HepG2 (cell line): Measurements from ENCODE around the gene YKT6. TPM values are rescaled to one million over a fixed set of nuclear protein-coding genes. Genes with fewer than 3 reads are reported as not detected.
A peak's percentile ranks its signal among the peaks of the same experiment; 100 is the strongest.

Source experiments
- CREB1 ChIP-seq, 2 experiments: fragments of 450-650 bp in 1 of 2; IDR thresholded peaks; 2 replicates each; pipeline ENCODE4 v1.6.1; 2016 to 2017; ENCODE audit warnings: control low read depth in 1 of 2, mild to moderate bottlenecking in 1 of 2, missing compliant biosample characterization in 1 of 2, missing genetic modification characterization in 1 of 2
- CREM ChIP-seq, 2 experiments: sonication (generic) in 1 of 2; formaldehyde crosslinking in 1 of 2; IDR thresholded peaks; 2 replicates each; pipeline versions ENCODE4 v1.4.0 to v1.6.1; 2016 to 2020; ENCODE audit warnings: antibody characterized with exemption in 1 of 2, mild to moderate bottlenecking in 1 of 2, missing genetic modification reagents in 1 of 2
- DR1 ChIP-seq: sonication (generic); formaldehyde crosslinking; IDR thresholded peaks from 2 replicates; pipeline ENCODE4 v1.8.0; 2021; ENCODE audit warnings: mild to moderate bottlenecking, missing genetic modification reagents, inconsistent platforms
- HIC2 ChIP-seq: sonication (generic); formaldehyde crosslinking; IDR thresholded peaks from 2 replicates; pipeline ENCODE4 v1.9.0; 2022; ENCODE audit warnings: low read depth, missing genetic modification reagents
- KLF11 ChIP-seq: IDR thresholded peaks from 2 replicates; pipeline ENCODE4 v1.6.1; 2016; ENCODE audit warnings: missing compliant biosample characterization
- MAF1 ChIP-seq: sonication (generic); formaldehyde crosslinking; IDR thresholded peaks from 2 replicates; pipeline ENCODE4 v1.5.0; 2020; ENCODE audit warnings: missing genetic modification reagents, borderline replicate concordance
- MEF2D ChIP-seq: sonication (generic); formaldehyde crosslinking; IDR thresholded peaks from 2 replicates; pipeline ENCODE4 v1.5.1; 2020; ENCODE audit warnings: mild to moderate bottlenecking, missing genetic modification reagents
- MTA3 ChIP-seq: sonication (generic); formaldehyde crosslinking; IDR thresholded peaks from 2 replicates; pipeline ENCODE4 v1.4.0; 2020; ENCODE audit warnings: missing genetic modification reagents
- MTF2 ChIP-seq: sonication (generic); formaldehyde crosslinking; IDR thresholded peaks from 2 replicates; pipeline ENCODE4 v1.5.0; 2020; ENCODE audit warnings: missing genetic modification reagents, borderline replicate concordance
- PATZ1 ChIP-seq: sonication (generic); formaldehyde crosslinking; IDR thresholded peaks from 2 replicates; pipeline ENCODE4 v1.4.0; 2020; ENCODE audit warnings: missing genetic modification reagents
- SP4 ChIP-seq: sonication (generic); formaldehyde crosslinking; IDR thresholded peaks from 2 replicates; pipeline ENCODE4 v1.8.1; 2023; ENCODE audit warnings: mild to moderate bottlenecking, missing genetic modification reagents
- STAG1 ChIP-seq: sonication (generic); formaldehyde crosslinking; IDR thresholded peaks from 2 replicates; pipeline ENCODE4 v1.4.0; 2020; ENCODE audit warnings: missing genetic modification reagents
- U2AF1 ChIP-seq: fragments of 200-400 bp; formaldehyde crosslinking; optimal IDR thresholded peaks from 2 replicates; pipeline ENCODE3; 2017; ENCODE audit warnings: mild to moderate bottlenecking, low read depth, low read length
- ZNF883 ChIP-seq: sonication (generic); formaldehyde crosslinking; IDR thresholded peaks from 2 replicates; pipeline ENCODE4 v1.5.1; 2020; ENCODE audit warnings: mild to moderate bottlenecking, missing genetic modification reagents; ENCODE audit errors: not compliant biosample characterization
- ZSCAN20 ChIP-seq: sonication (generic); formaldehyde crosslinking; IDR thresholded peaks from 2 replicates; pipeline ENCODE4 v1.4.0; 2020; ENCODE audit warnings: missing genetic modification reagents, mild to moderate bottlenecking, borderline replicate concordance
- polyA plus RNA-seq, 8 experiments: library from polyadenylated mRNA; depleted of rRNA in 3 of 8; stranded (reverse) in 7 of 8; unstranded in 1 of 8; fragments of >200 nt; fragmentation: Illumina TruSeq in 4 of 8; extraction: Trizol in 4 of 8; gene quantifications; 2 replicates each; pipeline versions ENCODE4 v1.2.1 to v1.2.3, GENCODE V29; 2011 to 2016; ENCODE audit warnings: low read depth in 4 of 8, missing spikeins in 1 of 8, mixed read lengths in 1 of 8; ENCODE audit not compliant: insufficient read depth in 1 of 8
- total RNA-seq, 5 experiments: library from RNA; depleted of rRNA; stranded (reverse); fragments of >200 nt; fragmentation: Illumina TruSeq; extraction: Trizol; gene quantifications; 2 replicates each; pipeline ENCODE4 v1.2.3, GENCODE V29; 2016; ENCODE audit warnings: low read depth in 1 of 5
- TF ChIP-seq, protein P1 (sequence below): sonication (generic); formaldehyde crosslinking; IDR thresholded peaks from 2 replicates; pipeline ENCODE4 v1.5.0; 2020; ENCODE audit warnings: missing genetic modification reagents

YKT6 gene
- total and polyA plus RNA-seq, 2 of the 13 experiments (the other 11 are each of a cell fraction or from before 2014, with no cell fraction given) = 52.2 to 60.3 TPM

- no peak for TF ChIP-seq MEF2D (CRISPR knock-in tag)
- TF ChIP-seq CREB1 (IDR thresholded peaks at IDR 0.05) = peak; percentile 62
- TF ChIP-seq CREB1 (CRISPR knock-in tag; IDR thresholded peaks at IDR 0.05) = no peak; the same call in 1 of the 2 replicates
- TF ChIP-seq MTF2 (CRISPR knock-in tag) = 0 out of 2 replicates have a peak, but pooled peaks have one; percentile 42
- no peak for TF ChIP-seq HIC2 (CRISPR knock-in tag)
- TF ChIP-seq MAF1 = no peak
- TF ChIP-seq DR1 (CRISPR knock-in tag) = no peak; the same call in 1 of the 2 replicates
- TF ChIP-seq MTA3 (CRISPR knock-in tag) = no peak
- peak; percentile 49; the same call in 1 of the 2 replicates for TF ChIP-seq ZSCAN20
- no peak for TF ChIP-seq ZNF883 (CRISPR knock-in tag)
- peak; percentile 48 for TF ChIP-seq U2AF1
- TF ChIP-seq CREM (IDR thresholded peaks at IDR 0.05) = peak; percentile 58; the same call in 1 of the 2 replicates
- TF ChIP-seq CREM (CRISPR knock-in tag; IDR thresholded peaks at IDR 0.05) = no peak
- TF ChIP-seq, protein P1, sequence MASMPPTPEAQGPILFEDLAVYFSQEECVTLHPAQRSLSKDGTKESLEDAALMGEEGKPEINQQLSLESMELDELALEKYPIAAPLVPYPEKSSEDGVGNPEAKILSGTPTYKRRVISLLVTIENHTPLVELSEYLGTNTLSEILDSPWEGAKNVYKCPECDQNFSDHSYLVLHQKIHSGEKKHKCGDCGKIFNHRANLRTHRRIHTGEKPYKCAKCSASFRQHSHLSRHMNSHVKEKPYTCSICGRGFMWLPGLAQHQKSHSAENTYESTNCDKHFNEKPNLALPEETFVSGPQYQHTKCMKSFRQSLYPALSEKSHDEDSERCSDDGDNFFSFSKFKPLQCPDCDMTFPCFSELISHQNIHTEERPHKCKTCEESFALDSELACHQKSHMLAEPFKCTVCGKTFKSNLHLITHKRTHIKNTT = 0 out of 2 replicates have a peak, but pooled peaks have one; percentile 50
- no peak for TF ChIP-seq KLF11 (CRISPR knock-in tag)
- peak; percentile 76 for TF ChIP-seq PATZ1
- TF ChIP-seq STAG1 (CRISPR knock-in tag) = peak; percentile 20; the same call in 1 of the 2 replicates
- peak; percentile 93 for TF ChIP-seq SP4 (CRISPR knock-in tag)
Observed at GRCh38 chr7:44200699-44201461, at the start of gene YKT6 (continued).
